HG02885 (cell line): ENCODE results near the gene GCN1.
"Not testable (repeated sequence)": the region's sequence is repeated elsewhere in the genome, so short reads cannot be mapped to it uniquely, and the experiment has no call there.

Source experiments
- ATAC-seq: cut with Tn5 transposase; IDR thresholded peaks from one replicate; pipeline ENCODE4 v1.9.1; 2021; ENCODE audit warnings: mild to moderate bottlenecking; ENCODE audit not compliant: unreplicated experiment, poor library complexity

Gene GCN1

DNA sequence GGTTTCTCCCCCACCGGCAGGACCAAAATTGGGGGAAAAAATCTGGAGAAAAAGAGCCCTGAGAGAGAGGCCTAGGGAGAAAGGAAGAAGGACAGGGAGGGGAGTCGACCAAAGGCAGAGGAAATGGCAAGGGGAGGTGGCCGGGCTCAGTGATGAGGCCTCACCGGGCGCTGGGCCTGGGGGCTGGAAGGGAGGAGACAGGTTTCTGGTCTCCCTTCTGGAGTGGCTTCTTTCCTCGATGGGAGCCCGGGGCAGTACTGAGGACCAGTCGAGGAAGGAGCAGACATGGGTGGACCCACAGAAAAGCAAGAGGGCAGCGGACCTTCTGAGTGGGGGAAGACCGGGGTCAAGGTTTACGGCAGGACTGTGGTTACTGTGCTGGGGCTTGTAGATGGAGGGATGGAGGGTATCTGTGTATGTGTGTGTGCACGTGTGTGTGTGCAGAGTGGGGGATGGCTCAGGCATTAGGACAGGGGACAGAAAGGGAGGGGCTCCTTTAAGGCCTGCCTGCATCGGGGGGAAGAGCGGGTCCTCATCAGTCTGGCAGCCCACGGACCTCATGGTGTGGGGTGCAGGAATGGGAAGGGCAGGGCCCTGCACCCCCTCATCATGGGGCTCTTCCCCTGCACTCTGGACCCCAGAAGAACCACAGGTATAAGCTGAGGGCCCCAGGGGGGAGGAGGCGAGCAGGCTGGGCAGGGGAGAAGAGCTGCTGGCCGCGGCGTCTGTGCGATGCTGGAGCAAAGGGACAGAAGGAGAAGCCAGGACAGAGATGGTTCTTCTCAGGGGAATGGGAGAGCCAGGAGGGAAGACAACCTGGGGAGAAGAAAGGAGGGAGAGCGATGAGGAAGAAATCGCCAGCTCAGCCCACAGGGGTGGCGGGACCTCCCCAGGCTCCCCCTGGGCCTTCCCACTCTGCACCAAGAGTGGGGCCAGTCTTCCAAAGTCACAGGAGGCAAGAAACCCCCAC, 21.5 kb upstream of the GCN1 start:
- no peak for ATAC-seq

DNA sequence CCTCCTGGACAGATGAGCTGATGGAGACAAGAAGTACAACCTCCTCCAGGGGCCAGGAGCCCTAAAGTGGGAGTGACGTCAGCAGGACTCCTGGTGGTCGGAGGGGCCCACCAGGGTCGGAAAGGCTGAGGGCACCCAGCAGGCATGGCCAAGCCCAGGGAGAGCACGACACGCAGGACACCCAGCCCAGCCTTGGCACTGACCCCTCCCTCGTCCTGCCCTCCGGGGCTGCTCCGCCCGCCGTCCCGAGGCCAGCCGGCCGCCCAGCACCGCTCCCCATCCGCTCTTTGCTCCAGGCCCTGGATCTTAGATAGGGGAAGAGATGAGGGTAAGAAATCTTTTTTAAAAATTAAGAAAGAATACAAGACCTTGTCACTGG, 20.8 kb upstream of the GCN1 start:
- ATAC-seq, result no peak

DNA sequence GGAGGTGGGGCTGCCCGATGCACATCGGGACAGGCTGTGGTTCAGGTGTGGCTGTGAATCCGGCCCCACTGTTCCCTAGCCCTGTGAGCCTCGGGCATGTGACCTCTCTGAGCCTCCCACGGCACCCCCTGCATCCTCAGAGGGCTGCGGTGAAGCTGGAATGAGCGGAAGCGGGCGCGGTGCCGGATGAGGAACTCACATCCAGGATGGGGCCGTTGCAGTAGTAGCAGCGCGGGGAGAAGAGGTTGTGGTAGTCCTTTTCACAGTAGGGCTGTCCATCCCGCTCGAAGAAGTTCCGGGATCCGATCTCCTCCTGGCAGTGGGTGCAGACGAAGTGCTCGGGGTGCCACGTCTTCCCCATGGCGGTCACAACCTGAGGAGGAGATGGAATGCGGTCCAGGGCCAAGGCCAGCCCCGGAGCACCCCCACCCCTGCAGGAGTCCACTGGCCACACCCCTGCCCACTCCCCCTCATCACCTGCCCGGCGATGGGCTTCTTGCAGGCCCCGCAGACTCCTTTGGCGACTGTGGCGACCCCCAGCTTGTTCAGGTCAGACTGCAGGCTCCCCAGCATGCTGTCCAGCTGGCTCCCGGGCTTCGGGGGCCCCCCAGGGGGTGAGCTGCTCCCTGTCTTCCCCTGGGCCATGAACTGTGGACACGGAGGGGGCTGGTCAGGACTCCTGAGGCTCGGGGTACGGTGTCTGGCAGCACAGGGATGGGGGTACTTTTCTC, 20.3 kb upstream of the GCN1 start:
- ATAC-seq, result no peak

DNA sequence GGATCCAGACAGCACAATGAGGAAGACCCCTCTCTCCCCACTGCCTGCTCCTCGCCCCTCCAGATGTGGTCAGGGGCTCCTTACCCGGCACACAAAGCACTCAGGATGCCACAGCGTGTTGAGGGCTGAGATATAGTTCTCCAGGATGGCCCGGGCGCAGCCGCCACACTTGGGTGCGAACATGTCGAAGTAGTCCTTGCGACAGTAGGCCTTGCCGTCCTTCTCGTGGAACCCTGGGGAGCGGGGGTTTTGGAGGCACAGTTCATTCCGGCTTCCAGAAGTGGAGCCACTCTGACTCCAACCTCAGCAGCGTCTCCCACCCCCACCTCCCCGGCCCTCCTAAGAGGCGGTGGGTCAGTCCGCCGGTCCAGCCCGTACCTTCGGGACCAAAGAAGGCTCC, 19.2 kb upstream of the GCN1 start:
- no peak for ATAC-seq

DNA sequence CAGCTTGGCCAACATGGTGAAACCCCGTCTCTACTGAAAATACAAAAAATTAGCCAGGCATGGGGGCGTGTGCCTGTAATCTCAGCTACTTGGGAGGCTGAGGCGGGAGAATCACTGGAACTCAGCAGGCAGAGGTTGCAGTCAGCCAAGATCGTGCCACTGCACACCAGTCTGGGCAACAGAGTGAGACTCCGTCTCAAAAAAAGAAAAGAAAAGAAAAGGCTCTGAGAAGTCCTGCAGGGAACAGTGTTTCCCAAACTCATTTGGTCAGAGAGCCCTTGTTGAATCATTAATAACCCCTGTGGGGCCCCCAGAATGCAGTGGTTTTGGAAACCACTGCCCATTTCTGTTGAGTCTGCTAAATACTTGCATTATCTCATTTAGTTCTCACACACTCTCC, 18.7 kb upstream of the GCN1 start:
- ATAC-seq, result not testable (repeated sequence)

DNA sequence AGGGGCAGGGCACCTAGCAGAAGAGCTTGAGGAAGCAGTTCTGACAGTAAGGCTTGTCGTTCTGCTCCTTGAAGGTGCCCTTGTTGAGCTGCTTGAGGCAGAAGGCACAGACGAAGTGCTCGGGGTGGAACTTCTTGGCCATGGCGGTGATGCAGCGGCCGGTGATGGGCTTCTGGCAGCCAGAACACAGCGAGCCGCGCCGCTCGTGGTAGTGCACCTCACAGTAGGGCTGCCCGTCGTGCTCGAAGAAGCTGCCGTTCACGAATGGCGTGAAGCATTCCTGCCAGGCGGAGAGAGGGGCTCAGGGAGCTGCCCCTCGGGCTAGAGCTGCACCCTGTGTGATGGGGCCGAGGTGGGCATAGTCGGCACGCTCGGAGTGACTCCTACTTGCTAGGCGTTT, 17.8 kb upstream of the GCN1 start:
- ATAC-seq, result no peak

DNA sequence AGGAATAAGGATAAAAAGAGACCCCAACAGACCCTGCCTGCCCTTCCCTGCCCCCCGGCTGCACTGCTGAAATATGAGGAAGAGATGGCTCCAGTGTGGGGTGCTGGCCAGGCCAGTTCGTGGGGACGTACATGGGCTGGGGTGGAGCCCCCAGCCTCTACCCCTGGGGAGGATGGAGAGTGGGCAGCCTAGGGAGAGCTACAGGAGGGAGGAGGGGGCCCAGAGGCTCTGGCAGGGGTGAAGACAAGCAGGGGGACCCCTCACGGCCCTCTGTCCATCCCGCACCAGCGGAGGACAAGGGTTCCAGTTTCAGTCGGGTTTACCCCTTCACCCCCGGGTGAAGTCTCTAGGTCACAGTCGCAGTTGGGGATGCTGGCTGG, 17.4 kb upstream of the GCN1 start:
- ATAC-seq, result no peak

DNA sequence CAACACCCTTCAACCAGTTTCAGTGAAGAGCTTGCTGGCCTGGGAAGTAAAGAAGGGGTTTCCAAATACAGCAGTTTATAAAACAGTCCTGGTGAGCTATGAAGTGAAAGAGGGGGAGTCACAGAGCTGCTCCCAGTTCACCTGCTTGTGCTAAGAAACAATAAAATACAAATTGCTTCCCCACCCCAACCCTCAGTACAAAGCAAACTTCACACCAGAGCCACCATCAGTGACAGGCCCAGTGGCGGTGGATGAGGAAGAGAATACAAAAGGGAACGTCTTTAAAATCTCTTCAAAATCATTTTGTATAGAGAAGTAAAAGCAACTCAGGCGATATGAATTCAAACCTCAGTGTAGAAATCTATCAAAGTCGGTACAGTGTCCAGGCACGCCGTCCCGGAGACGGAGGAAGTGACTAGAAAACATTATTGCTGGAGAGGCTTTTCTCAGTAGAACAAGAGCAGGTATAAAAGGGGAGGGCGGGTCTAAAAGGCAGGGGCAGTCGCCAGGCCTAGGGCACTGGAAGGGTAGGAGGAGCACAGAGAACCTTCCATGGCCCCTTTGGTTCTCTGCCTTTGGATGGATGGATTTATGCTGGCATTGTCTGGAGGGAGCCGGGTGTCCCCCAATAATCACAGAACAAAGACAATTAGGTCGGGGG, 16.9 kb upstream of the GCN1 start:
- ATAC-seq, result no peak

DNA sequence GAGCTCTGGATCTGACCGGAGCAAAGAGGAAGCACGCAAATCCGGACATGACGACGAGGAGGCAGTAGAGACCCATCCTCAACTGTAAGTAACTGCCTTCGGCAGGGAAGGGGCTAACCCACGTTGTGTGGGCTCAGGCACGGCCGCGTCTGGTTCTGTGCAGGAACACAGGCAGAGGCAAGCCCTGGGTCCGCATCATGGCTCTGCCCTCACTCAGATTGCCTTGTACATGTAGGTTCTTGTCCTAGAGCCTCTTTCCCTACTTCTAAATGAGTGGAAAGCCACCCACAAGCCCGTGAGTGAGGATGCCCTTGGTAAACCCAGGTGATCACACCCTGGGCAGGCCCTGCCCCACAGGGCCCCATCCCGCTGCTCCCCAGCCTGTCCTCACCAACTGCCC, 15.3 kb upstream of the GCN1 start:
- ATAC-seq, result no peak

DNA sequence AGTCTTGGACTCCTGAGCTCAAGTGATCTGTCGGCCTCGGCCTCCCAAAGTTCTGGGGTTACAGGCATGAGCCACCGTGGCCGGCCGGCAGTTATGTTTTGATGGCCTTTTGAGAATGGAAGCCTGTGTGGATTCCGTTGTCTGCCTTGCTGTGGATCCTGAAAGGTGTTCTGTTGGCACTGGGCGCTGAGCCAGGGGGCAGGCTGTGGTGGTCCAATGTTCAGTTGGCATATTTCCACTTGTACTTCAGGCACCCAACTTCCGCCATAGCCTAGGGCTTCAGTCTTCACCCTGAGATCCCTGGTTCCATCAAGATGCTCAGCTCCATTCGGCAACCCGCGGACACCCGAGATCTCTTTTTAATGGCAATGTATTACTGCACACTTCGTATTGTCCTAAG, 12.7 kb upstream of the GCN1 start:
- ATAC-seq, result no peak

DNA sequence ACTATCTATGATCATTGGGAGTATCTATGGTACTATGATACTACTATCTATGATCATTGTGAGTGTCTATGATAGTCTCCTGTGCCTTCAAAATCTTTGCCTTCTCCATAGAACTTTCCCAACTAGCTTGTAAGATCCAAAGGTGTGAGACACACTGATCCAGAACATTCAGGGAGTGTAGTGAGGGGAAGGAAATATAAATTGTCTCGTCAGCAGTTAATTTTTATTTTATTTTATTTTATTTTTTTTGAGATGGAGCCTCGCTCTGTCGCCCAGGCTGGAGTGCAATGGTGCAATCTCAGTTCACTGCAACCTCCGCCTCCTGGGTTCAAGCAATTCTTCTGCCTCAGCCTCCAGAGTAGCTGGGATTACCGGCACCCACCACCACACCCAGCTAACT, 12.3 kb upstream of the GCN1 start:
- not testable (repeated sequence) for ATAC-seq

DNA sequence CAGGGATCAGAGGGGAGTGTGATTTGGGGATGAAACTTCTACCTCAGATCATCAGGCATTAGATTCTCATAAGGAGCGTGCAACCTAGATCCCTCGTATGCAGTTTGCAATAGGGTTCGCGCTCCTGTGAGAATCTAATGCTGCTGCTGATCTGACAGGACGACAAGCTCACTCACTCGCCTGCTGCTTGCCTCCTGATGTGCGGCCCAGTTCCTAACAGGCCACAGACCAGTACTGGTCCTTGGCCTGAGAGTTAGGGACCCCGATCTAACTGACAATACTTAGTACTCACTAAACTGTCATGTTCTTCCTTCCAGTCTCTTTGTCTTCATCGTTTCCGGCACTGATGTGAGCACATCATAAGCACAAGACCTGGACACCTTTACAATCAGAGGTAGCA, 11.7 kb upstream of the GCN1 start:
- ATAC-seq, result no peak

DNA sequence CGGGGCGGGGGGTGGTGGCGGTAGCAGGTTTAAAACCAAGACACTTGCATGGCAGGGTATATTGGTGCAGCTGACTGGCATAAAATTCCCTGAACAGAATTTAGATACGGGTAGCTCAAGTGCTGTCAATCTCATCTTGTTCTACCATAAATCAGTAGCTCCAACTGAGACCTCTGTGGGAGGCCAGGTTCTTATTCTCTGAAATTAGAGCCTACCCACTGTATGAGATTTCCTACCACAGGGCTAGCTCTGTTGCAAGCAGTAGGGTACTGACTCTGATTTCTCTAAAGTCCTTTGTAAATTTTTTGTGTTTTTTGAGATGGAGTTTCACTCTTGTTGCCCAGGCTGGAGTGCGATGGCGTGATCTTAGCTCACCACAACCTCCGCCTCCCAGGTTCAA, 9.7 kb upstream of the GCN1 start:
- no peak for ATAC-seq

DNA sequence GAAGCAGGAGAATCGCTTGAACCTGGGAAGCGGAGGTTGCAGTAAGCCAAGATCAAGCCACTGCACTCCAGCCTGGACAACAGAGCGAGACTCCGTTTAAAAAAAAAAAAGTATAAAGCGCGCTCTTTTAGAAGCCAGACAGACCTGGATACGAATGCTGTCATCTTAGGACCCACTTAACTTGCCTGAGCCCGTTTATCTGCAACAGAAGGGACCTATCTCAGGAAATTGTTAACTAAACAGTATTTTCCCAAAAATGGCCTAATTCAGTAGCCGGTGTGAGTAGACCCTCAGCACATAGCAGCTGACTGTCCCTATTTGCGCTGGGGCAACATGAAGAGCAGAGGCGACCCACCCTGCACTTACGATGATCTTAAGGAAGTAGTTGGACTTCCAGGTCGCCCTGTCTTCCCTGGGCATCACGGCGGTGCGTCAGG, 5.9 kb upstream of the GCN1 start:
- ATAC-seq, result no peak

DNA sequence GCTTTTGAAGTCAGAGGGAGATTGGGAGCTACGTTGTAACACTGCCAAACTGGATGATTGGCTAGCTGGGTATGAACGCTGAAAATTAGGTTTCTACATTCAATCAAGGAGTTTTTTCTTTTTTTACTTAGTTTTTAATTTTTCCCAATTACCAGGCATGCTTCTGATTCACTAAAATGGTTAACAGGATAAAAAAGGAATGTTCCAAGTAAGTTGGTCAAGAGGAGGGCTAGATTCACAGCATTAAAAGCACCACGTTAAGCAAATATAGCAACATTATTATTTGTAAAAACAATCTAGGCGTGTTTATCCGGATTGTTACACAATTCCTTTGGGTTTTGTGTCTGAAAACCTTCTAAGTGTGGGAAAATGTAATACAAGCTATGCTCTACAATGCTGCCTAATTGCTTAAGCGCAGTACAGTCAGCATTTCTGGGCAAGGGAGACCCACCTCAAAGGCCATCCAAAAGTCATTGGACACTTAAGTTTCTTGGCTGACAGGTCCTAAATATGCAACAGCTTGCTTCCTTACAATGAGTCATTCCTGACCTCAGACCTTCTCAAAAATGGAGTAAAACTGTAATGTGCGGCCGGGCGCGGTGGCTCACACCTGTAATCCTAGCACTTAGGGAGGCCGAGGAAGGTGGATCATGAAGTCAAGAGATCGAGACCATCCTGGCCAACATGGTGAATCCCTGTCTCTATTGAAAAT, 5.2 kb upstream of the GCN1 start:
- ATAC-seq, result no peak

DNA sequence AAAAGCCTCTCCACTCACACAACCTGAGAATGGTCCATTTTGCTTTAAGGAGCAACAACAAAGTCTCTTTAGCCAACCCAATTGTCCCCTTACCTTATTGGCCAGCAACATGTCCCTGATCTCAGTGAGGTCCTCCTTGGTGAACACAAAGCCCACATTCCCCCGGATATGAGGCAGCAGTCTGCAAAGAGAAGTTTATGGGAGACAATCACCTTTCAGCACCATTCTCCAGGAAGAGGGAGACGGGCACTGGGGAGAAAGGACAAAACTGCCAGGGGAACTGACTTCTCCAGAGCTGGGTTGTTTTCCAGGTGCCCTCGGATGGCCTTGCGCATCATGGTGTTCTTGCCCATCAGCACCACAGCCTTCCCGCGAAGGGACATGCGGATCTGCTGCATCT, 4.5 kb upstream of the GCN1 start:
- ATAC-seq, result no peak

DNA sequence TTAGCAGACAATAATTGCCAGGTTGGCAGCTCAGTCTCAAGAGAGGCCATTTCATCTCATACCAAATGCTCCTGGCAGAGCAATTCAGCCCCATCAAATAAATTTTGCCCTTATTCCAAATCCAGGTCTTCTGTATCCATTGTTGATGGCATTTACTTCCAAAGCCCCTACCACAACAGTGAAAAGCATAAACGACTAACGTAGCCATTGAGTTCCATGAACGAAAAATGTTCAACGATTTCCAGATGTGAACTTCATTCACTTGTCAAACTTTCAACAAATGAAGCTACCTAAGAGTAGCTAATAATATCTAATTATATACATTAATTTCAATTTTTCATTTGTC, 3.0 kb upstream of the GCN1 start:
- no peak for ATAC-seq

DNA sequence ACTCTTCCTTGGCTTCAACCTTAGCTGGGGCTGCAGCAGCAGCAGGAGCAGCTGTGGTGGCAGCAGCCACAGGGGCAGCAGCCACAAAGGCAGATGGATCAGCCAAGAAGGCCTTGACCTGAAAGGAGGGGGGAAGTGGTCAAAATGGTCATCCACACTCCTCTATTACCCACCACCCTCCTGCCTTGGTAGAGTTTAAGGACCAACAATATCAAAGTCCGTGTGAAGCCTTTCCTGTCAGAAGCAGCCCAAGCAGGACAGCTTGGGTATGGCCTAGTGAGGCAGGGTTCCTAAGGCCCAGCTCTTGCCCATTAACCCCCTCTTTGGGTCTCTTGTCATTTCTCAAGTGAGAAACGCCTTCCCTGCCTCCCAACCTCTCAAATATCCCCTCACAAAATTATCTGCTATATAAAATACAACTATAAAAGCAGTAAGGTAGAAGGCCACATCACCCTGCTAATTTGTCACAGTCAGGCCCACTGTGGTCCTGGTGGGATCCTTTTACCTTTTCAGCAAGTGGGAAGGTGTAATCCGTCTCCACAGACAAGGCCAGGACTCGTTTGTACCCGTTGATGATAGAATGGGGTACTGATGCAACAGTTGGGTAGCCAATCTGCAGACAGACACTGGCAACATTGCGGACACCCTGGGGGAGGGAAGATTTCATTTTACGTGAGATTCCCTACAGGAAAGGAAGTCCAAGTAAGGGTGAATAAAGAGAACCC, 2.5 kb upstream of the GCN1 start:
- ATAC-seq, result not testable (repeated sequence)

DNA sequence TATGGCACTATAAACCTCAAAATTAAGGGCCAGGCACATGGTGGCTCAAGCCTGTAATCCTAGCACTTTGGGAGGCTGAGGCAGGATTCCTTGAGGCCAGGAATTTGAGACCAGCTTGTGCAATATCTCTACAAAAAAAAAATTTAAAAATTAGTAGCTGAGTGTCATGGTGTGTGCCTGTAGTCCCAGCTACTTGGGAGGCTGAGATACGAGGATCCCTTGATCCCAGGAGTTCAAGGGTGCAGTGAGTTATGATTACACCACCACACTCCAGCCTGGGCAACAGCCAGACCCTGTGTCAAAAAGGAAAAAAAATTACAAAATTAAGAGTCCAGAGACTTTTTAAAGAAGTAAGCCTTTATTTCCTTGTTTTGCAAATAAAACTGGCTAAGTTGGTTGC, 1.8 kb upstream of the GCN1 start:
- no peak for ATAC-seq

DNA sequence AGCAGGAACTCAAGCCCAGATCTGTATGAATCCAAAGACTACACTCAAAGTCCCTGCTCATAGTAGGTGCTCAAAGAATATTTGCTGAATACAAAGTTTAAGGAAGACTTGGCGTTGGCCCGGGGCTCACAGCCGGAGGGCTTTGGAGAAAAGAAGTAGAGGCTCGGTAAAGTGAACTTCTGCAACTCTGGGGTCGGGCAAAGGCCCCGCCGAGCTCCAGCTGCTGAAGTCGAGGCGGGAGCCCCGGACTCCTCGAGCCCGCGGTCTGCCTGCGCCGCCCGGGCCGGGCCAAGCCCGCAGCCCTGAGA, 335 bp downstream of the GCN1 start:
- peak; percentile 29 for ATAC-seq
